ENCODE measurements around the gene GOLGA6C.

- TF ChIP-seq ZFX (IDR thresholded peaks at IDR 0.05) (no peak), CTCF (IDR thresholded peaks at IDR 0.05 in 2 of 3, conservative IDR thresholded peaks at IDR 0.05 in 1 of 3; ENCODE audit: borderline replicate concordance in 1 of 3, insufficient read depth in 1 of 3, low read depth in 2 of 3, low read length in 2 of 3) (no peak), EZH2 (IDR thresholded peaks at IDR 0.05) (no peak), ZBTB33 (IDR thresholded peaks at IDR 0.05; ENCODE audit: extremely low read depth, insufficient replicate concordance, low read length) (no peak), POLR2A (IDR thresholded peaks at IDR 0.05; ENCODE audit: borderline replicate concordance, extremely low read depth, insufficient read depth, insufficient read length) (no peak), POLR2AphosphoS5 (IDR thresholded peaks at IDR 0.05; ENCODE audit: low read depth, low read length) (no peak), MAX (IDR thresholded peaks at IDR 0.05) (no peak), EZH2phosphoT487 (IDR thresholded peaks at IDR 0.05; ENCODE audit: borderline replicate concordance) (no peak), SRF (IDR thresholded peaks at IDR 0.05; ENCODE audit: low read depth) (no peak), ELF1 (IDR thresholded peaks at IDR 0.05; ENCODE audit: borderline replicate concordance, low read depth) (no peak), REST (IDR thresholded peaks at IDR 0.05; ENCODE audit: low read depth) (no peak)
Observed at GRCh38 chr15:75210811-75211230, 47.3 kb upstream of the GOLGA6C start.
